ENCODE results near the gene TJP3.

TJP3 gene

DNA sequence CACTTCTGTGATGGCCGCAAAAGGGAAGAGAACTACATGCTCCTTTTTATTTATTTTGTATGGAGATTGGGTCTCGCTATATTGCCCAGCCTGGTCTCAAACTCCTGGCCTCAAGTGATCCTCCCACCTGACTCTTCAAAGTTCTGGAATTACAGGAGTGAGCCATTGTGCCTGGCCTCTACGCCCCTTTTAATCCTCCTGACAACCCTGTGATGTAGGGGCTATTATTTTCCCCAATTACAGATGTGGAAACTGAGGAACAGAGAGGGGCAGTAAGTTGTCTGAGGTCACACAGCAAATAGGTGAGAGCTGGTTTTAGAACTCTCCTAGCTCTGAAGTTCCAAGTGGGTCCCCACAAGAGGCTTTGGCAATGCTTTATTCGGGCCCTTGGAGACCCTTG lies 11.7 kb downstream of the TJP3 start:
- Histone ChIP-seq H3K4me3 (ENCODE audit: low read length) (no peak overlapping the region), H3K79me2 (ENCODE audit: low read length) (no peaks in the 10 kb centered on the region), H4K20me1 (ENCODE audit: insufficient read depth, low read length) (no peaks in the 10 kb centered on the region), H3K4me1 (ENCODE audit: low read length) (peaks cover 8% of the 10 kb centered on the region; the same call in 1 of the 2 replicates), H3K9me2 (replicated peaks; ENCODE audit: insufficient read depth, low read length) (no peaks in the 10 kb centered on the region), H3K9me3 (replicated peaks; ENCODE audit: insufficient read depth, low read length) (no peaks in the 10 kb centered on the region), H3K27me3 (replicated peaks; ENCODE audit: insufficient read depth, low read length) (peaks cover 56% of the 10 kb centered on the region), H3K9ac (ENCODE audit: low read length) (no peak overlapping the region), H3K27ac (ENCODE audit: low read length) (no peak overlapping the region), H2AFZ (ENCODE audit: low read length) (no peak overlapping the region), H3F3A (ENCODE audit: insufficient read depth, low read length) (no peaks in the 10 kb centered on the region; the same call in 1 of the 2 replicates), H3K4me2 (ENCODE audit: low read depth, low read length) (no peak overlapping the region), H3K36me3 (replicated peaks; ENCODE audit: insufficient read depth, low read length) (no peaks in the 10 kb centered on the region)
- TF ChIP-seq, protein P1, sequence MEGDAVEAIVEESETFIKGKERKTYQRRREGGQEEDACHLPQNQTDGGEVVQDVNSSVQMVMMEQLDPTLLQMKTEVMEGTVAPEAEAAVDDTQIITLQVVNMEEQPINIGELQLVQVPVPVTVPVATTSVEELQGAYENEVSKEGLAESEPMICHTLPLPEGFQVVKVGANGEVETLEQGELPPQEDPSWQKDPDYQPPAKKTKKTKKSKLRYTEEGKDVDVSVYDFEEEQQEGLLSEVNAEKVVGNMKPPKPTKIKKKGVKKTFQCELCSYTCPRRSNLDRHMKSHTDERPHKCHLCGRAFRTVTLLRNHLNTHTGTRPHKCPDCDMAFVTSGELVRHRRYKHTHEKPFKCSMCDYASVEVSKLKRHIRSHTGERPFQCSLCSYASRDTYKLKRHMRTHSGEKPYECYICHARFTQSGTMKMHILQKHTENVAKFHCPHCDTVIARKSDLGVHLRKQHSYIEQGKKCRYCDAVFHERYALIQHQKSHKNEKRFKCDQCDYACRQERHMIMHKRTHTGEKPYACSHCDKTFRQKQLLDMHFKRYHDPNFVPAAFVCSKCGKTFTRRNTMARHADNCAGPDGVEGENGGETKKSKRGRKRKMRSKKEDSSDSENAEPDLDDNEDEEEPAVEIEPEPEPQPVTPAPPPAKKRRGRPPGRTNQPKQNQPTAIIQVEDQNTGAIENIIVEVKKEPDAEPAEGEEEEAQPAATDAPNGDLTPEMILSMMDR (IDR thresholded peaks at IDR 0.05; ENCODE audit: low read length) = no peak
- TF ChIP-seq EZH2 (optimal IDR thresholded peaks at IDR 0.05; ENCODE audit: low read depth, low read length) (no peak), EZH2phosphoT487 (IDR thresholded peaks at IDR 0.05; ENCODE audit: low read length) (no peak)
- DNase-seq = no peak

DNA sequence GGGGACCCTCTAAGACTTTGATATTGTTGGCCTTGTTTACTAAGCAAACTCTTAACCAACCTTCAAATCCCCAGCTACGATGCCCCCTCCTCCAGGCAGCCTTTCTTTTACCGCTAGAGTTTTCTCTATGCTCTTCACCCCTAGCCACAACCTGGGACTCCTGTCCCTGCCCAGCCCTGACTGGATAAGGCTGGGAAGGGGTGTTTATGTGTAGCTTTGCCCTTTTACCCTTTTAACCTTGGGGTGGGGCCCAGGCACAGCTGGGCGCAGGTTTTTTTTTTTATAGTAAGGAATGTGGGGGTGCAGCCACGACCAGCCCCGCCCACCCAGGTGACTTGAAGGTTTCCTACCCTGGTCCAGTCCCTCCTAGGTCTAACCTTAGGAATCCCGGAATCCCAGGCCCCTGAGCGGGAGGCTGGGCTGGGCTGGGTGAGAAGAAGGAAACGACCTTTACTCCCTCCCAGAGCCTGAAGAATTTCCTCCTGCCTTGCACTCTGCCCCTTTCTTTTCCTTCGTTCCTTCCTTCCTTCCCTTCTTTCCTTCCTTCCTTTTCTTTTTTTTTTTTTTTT lies 12.2 kb downstream of the TJP3 start:
- Histone ChIP-seq H2AFZ (ENCODE audit: low read length) (no peak overlapping the region), H3K9ac (ENCODE audit: low read length) (no peak overlapping the region), H3F3A (ENCODE audit: insufficient read depth, low read length) (no peaks in the 10 kb centered on the region; the same call in 1 of the 2 replicates), H3K4me2 (ENCODE audit: low read depth, low read length) (no peak overlapping the region), H3K79me2 (ENCODE audit: low read length) (no peaks in the 10 kb centered on the region), H3K36me3 (replicated peaks; ENCODE audit: insufficient read depth, low read length) (no peaks in the 10 kb centered on the region), H3K4me3 (ENCODE audit: low read length) (no peak overlapping the region), H3K27me3 (replicated peaks; ENCODE audit: insufficient read depth, low read length) (peaks cover 51% of the 10 kb centered on the region), H3K4me1 (ENCODE audit: low read length) (peaks cover 8% of the 10 kb centered on the region; the same call in 1 of the 2 replicates), H4K20me1 (ENCODE audit: insufficient read depth, low read length) (no peaks in the 10 kb centered on the region), H3K9me3 (replicated peaks; ENCODE audit: insufficient read depth, low read length) (no peaks in the 10 kb centered on the region), H3K27ac (ENCODE audit: low read length) (no peak overlapping the region), H3K9me2 (replicated peaks; ENCODE audit: insufficient read depth, low read length) (no peaks in the 10 kb centered on the region)
- TF ChIP-seq, protein P1 (IDR thresholded peaks at IDR 0.05; ENCODE audit: low read length) = no peak
- TF ChIP-seq EZH2 (optimal IDR thresholded peaks at IDR 0.05; ENCODE audit: low read depth, low read length) (no peak), EZH2phosphoT487 (IDR thresholded peaks at IDR 0.05; ENCODE audit: low read length) (no peak)
- DNase-seq = no peak

DNA sequence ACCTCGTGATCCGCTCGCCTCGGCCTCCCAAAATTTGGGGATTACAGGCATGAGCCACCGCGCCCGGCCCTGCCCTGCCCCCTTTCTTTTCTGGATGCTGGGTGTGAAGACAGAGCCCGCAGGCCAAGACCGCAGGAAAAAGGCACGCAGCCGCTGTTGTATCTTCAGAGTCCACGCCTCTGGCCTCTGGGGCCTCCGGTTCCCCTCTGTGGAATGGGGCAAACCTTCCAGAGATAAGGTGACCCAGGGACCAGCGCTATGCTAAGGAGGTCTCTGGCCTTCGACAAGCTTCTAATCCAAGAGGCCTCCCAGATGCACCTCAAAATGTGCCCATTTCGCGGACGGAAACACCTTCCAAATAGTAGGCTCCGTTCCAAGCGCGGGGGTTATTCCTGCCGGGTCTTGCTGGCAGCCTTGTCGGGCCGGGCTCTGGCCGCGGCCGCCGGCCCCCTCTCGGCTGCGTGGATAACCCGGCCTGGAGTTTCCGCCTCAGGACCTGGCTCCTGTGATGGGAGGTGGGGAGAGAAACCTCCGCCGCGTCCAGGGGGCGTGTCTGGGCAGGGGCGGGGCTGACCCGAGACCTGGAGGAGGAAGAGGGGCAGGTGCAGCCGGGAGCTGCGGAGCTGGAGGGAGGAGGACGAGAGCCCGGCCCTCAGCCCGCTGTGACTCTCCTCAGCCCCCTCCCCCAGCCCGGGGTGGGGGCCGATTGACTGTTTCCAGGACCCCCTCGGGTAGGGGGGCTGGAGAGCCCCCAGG lies 13.1 kb downstream of the TJP3 start:
- TF ChIP-seq, protein P1 (IDR thresholded peaks at IDR 0.05; ENCODE audit: low read length) = no peak
- TF ChIP-seq EZH2 (optimal IDR thresholded peaks at IDR 0.05; ENCODE audit: low read depth, low read length) = peak; percentile 93
- Histone ChIP-seq H3K27ac (ENCODE audit: low read length) (no peak overlapping the region), H3K79me2 (ENCODE audit: low read length) (no peaks in the 10 kb centered on the region), H4K20me1 (ENCODE audit: insufficient read depth, low read length) (no peaks in the 10 kb centered on the region), H3K4me1 (ENCODE audit: low read length) (peaks cover 8% of the 10 kb centered on the region; the same call in 1 of the 2 replicates), H2AFZ (ENCODE audit: low read length) (peak overlapping the region; percentile 54; the same call in 1 of the 2 replicates), H3K27me3 (replicated peaks; ENCODE audit: insufficient read depth, low read length) (peaks cover 44% of the 10 kb centered on the region), H3K36me3 (replicated peaks; ENCODE audit: insufficient read depth, low read length) (no peaks in the 10 kb centered on the region), H3K9me2 (replicated peaks; ENCODE audit: insufficient read depth, low read length) (no peaks in the 10 kb centered on the region), H3K9me3 (replicated peaks; ENCODE audit: insufficient read depth, low read length) (no peaks in the 10 kb centered on the region), H3K4me2 (ENCODE audit: low read depth, low read length) (peak overlapping the region; percentile 58; the same call in 1 of the 2 replicates), H3F3A (ENCODE audit: insufficient read depth, low read length) (no peaks in the 10 kb centered on the region; the same call in 1 of the 2 replicates), H3K4me3 (ENCODE audit: low read length) (peak overlapping the region; percentile 22; the same call in 1 of the 2 replicates), H3K9ac (ENCODE audit: low read length) (no peak overlapping the region)
- DNase-seq = peak; percentile 88
